HG03432 (cell line): ENCODE measurements around the gene ATPAF1.
"Not testable (repeated sequence)": the region's sequence is repeated elsewhere in the genome, so short reads cannot be mapped to it uniquely, and the experiment has no call there.

Source experiments
- ATAC-seq: cut with Tn5 transposase; IDR thresholded peaks from one replicate; pipeline ENCODE4 v1.9.1; 2021; ENCODE audit warnings: mild to moderate bottlenecking, moderate library complexity; ENCODE audit not compliant: unreplicated experiment

ATPAF1 gene

GRCh38 chr1:46651152-46651551 is 17.0 kb downstream of the ATPAF1 start:
- not testable (repeated sequence) for ATAC-seq

DNA sequence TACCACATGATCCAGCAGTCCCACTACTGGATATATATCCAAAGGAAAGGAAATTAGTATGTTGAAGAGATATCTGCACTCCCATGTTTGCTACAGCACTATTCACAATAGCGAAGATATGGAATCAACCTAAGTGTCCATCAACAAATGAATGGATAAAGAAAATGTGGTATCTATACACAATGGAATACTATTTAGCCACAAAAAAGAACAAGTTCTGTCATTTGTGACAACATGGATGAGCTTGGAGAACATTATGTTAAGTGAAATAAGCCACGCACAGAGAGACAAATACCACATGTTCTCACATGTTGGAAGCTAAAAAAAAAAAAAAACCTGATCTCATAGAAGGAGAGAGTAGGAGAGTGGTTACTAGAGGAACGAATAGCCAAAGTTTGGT is 17.7 kb downstream of the ATPAF1 start:
- ATAC-seq, result no peak

- no peak for ATAC-seq
Observed at GRCh38 chr1:46649764-46650163, 18.4 kb downstream of the ATPAF1 start.

DNA sequence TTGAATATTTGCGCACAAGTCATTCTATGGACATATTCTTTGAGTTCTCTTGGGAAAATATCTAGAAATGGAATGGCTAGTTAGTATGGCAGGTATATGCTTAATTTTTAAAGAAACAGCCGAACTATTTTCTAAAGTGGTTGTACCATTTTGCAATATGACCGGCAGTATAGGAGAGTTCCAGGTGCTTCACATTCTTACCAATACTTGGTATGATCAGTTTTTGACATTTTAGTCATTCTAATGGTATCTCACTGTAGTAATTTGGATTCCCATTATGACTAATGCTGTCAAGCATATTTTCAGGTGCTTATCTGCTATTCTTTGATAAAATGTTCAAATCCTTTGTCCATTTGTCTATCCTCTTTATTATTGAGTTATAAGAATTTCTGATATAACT is 20.6 kb downstream of the ATPAF1 start:
- no peak for ATAC-seq

DNA sequence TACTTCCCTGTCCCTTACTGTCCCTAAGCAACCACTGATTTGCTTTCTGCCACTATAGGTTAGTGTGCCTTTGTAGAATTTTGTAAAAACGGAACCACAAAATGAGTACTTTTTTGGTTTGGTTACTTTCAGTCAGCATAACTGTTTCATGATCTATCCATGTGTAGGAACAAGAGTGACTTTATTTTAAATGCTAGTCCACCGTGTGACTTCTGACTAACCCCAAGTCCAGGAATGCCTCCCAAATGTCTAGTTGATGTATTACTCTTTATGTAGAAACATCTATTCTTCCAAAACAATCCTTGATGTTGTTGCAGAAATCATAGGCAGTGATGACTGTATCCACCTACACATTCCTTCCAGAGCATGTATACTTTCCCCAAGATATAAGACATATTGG is 21.3 kb downstream of the ATPAF1 start:
- no peak for ATAC-seq

DNA sequence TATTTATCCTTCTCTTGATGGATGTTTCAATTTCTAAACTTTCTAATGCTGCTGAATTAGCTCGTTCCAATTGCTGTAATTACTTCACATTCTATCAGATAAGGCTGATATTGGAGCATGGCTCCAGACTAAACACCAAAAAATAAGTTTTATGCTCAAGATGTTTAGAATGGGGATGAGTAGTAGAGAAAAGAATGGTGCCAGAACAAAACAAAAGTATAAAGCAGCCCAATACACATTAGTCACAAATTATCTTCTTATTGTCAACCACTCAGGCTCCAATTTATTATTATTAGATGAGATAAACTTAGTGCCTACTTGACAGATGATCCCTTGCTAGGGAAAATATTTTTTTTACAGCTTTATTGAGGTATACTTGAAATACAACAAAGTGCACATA is 21.8 kb downstream of the ATPAF1 start:
- ATAC-seq, result no peak

DNA sequence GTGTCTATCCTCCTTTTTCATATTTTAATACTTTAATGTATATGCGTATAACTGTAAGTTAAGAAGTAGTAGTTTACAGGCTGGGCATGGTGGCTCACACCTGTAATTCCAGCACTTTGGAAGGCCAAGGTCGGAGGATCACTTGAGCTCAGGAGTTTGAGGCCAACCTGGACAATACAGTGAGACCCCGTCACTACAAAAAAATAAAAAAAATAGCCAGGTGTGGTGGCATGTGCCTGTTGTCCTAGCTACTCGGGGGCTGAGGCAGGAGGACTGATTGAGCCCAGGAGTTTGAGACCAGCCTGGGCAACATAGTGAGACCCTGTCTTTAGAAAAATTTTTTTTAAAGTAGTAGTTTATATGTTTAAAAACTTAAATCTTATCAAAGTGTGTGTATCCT is 22.3 kb downstream of the ATPAF1 start:
- no peak for ATAC-seq

DNA sequence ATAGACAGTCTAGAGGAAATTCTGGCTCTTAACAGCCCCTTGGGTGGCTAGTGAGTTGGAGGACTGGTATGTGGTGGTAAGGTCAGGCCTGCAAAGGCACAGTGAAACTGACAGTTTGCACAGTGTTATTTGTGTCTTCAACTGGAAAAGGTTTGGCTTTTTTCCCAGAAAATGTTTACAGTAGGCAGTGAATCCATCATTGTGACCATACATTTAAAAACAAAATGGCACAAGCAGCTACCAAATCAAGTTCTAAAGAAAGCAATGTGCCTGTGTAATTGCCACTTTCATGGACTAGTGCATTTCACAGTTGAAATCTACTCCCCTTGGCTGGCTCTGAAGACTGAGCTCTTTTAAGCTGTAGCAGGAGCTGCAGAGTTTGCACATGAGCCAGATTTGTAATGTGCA is 24.8 kb downstream of the ATPAF1 start:
- no peak for ATAC-seq

DNA sequence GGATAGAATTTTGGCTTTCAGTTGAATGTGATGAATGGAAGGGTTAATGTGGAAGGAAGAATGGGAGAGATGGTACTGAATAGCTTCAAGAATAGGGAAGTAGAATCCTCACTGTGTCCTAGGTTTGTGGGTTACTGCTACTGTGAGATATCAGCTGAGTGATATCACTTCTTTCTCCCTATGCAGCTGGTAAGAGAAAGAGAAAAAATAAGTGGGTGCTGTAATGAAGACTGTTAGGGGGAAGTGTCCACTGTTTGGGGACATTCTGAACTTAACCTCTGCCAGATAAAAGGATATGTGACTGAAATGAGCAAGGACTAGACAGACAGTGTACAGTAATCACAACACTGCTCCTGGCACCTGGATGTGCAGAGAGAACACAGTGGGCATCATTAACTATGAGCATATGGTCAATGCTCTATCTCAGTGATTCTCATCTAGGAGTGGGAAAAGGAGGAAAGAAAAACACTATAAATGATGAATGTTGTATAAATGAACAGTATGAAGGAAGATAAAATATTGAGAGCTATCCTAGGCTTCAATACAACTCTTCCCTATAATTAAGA is 26.0 kb downstream of the ATPAF1 start:
- ATAC-seq, result no peak

GRCh38 chr1:46639547-46639946 is 28.6 kb downstream of the ATPAF1 start:
- no peak for ATAC-seq

DNA sequence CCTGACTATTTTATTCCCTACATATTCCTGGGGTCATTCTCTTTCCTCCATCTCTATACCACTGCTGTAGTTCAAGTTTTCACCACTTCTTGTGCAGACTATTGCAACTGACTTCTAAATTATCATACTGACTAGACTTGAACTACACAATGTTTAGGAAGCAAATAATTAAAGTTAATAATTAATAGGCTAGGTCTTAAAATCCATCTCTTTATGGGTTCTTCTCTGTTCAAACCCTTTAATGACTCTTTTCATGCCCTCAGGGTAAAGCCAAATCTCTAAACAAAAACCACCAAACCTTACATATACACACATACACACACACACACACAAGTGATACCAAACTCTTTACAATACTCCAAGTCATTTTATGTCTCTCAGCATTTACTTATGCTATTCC is 29.2 kb downstream of the ATPAF1 start:
- no peak for ATAC-seq

- no peak for ATAC-seq
Observed at GRCh38 chr1:46637444-46638083, 30.6 kb downstream of the ATPAF1 start.

DNA sequence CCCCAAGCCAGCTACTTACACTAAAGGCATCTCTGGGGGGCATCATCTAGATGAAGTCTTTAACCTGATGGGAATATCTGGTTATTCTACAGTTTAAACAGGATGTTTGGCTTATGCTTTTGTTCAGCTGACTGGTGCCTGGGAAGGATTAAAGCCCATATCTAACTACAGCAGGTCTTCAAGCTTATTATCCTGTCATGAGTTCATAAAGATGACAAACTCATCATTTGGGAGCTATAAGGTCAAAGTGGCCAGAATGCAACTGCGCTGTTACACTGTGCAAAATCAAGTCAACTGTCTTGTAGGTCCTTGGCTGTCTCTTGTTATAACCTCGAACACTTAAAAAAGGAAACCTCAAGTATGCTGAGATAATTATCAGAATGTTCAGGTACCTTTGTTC is 33.0 kb downstream of the ATPAF1 start:
- no peak for ATAC-seq

DNA sequence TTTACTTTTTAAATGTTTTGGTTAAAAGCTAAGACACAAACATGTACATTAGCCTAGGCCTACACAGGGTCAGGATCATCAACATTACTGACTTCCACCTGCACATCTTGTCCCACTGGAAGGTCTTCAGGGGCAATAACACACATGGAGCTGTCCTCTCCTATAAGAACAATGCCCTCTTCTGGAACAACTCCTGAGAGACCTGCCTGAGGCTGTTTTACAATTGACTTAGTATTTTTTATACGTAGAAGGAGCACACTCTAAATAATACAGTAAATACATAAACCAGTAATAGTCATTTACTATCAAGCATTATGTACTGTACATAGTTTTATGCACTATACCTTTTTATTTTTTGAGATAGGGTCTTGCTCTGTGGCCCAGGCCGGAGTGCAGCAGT is 37.4 kb downstream of the ATPAF1 start:
- no peak for ATAC-seq

DNA sequence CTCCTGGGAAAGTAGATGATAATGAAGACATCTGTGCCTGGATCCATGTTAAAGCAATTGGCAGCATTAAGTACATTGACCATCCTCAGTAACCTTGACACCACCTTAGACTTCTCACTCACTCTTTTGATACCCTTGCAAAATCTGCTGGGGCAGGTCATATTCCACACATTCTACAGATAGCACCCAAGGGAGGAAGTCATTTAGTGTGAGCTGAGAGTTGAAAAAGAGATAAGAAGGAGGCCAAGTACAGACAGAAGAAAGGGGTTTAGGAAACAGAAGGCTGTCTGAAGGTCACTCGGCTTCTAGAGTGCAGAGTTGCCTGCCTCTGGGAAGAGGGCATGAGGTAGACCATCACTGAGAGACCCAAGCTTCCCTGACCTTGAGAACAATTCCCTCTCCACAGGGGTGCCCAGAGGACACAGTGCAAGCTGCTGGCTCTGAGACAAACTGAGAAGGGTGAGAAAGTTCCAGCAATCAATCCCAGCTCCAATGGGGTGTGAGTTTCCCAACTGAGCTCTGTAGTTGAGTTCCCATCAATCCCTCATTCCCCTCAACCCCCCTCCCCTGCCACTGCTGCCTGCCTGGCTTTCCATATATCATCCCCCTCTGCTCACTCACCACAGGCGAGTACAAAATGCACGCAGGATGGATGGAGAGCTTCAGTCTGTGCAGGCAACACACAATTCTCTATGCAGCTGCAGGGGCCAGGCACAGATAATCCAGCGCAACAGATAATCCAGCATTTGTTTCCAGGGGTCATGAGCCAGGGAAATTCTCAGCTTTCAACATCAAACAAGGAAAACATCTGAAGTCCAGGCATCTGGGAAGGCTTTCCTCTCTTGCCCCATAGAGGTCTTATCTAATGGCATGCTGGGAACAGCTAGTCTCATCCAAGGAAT is 44.2 kb downstream of the ATPAF1 start:
- no peak for ATAC-seq

GRCh38 chr1:46622344-46622743 is 45.8 kb downstream of the ATPAF1 start:
- ATAC-seq, result no peak

- no peak for ATAC-seq
Observed at GRCh38 chr1:46621930-46622329, 46.2 kb downstream of the ATPAF1 start.

DNA sequence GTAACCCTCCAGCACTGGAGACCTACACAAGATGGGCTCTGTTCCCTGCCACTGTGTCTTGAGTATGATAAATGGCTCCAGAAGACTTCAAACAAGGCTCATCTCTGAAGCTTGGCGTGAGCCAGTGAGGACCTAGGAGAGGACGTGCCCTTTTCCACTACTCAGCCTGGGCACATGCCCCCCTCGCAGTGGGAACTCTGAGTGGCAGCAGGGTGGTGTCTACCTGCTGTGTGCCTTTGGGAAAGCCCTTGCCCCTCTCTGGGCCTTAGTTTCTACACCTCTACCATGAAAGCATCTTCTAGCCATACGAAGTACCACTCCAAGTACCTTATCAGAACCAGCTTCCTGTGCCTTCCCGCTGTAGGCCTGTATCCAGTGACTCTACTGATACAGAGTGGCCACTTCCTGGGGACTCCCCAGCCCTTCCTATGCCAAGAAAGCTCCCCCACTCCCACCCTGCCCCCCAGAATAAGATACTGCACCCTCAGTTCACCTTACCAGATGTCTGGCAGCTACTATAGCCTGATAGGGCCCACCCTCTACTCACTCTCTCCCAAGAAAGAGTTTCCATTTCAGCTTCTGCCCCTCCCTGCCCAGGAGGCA is 48.4 kb downstream of the ATPAF1 start:
- no peak for ATAC-seq

DNA sequence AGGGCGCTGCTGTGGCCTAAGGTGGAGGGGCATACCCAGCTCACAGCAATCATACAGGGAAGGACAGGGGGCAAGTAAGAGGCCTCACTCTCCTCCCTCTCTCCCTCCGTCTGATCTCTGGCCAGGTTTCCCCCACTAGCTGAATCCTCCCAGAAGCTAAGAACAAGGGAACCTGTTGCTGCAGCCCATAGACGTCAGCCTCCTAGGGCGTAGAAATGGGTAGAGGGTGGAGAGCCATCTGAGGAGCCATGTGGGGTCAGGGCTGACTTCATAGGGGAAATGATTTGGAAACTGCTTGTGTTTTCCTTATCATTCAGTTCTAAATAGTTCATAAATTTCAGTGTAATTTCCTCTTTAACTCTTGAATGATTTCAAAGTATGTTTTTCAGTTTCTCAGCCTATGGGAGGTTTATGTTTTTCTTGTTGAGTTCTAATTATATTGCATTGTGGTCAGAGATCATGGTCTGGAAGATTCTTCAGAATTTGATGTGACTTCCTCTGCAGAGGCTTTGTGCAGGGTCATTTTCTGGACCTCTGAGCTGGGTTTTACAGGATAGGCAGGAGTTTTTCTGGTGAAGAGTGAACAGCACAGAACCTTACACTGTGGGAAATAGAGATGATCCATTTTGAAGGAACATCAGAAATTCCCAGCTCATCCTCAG is 49.3 kb downstream of the ATPAF1 start:
- ATAC-seq, result no peak

GRCh38 chr1:46617833-46618232 is 50.3 kb downstream of the ATPAF1 start:
- ATAC-seq, result no peak

DNA sequence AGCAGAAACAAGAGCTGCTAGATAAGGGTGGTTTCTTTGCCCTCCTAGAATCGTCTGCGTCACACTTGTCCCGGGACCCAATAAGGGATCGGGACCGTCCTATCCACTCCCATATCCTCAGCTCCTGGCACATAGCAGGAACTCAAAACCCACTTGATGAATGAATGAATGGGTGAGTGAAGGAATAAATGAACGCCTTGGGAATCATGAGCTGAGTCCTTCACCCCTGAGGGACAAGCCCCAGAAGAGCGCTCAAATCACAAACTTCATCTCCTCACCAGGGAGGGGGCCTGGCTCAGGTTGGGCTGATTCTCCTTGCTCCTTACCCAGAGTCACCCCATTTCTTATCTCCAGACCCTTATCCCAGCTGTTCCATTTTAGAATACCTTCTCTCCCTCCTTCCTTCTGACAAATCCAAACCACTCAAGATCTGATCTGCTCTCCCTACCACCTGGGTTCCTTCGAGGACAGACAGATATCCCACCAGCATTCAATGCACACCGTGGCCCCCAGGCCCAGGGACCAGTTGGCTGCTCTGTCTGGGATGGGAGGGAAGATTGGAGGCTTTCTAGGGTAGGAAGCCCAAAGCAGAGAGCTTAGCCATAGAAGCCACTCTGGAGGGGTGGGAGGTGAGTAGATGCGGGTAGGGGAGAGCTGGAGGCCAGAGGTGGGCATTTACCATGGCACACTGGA is 50.9 kb downstream of the ATPAF1 start:
- ATAC-seq, result no peak
